Keratinocyte (primary cell): ENCODE data around the gene PTPRT. TPM values are rescaled to one million over a fixed set of nuclear protein-coding genes. Genes with fewer than 3 reads are reported as not detected.

Experiments used
- DNase-seq: peaks from one replicate; pipeline ENCODE4 v3.0.0-alpha.2; 2011; ENCODE audit warnings: low read depth, missing footprints, low spot score
- FAIRE-seq: peaks from 2 replicates; lab custom pipeline; 2011; peaks lifted over from hg19 to GRCh38; lab: Jason Lieb, UNC
- H2AFZ ChIP-seq: 2 replicates; pipeline ENCODE4 v1.6.0; 2012; ENCODE audit warnings: low read length, control low read depth, inconsistent platforms; ENCODE audit not compliant: control insufficient read depth
- H3K27ac ChIP-seq: 2 replicates; pipeline ENCODE4 v1.5.1; 2011; ENCODE audit warnings: low read length; ENCODE audit not compliant: control insufficient read depth, insufficient read depth
- H3K27me3 ChIP-seq: 3 replicates; pipeline ENCODE4 v1.6.0; 2011; ENCODE audit warnings: low read length; ENCODE audit not compliant: control insufficient read depth, insufficient read depth; ENCODE audit errors: extremely low read depth
- H3K36me3 ChIP-seq, 2 experiments: 2 replicates in 1 of 2; 3 replicates in 1 of 2; pipeline ENCODE4 v1.5.1; 2011; ENCODE audit warnings: low read length in 2 of 2, mild to moderate bottlenecking in 1 of 2; ENCODE audit not compliant: control insufficient read depth in 2 of 2, insufficient read depth in 2 of 2; ENCODE audit errors: extremely low read depth in 1 of 2
- H3K4me1 ChIP-seq: 3 replicates; pipeline ENCODE4 v1.5.1; 2011; ENCODE audit warnings: low read length; ENCODE audit not compliant: control insufficient read depth, insufficient read depth; ENCODE audit errors: extremely low read depth
- H3K4me2 ChIP-seq: 3 replicates; pipeline ENCODE4 v1.6.0; 2011; ENCODE audit warnings: low read depth, low read length; ENCODE audit not compliant: control insufficient read depth, insufficient read depth; ENCODE audit errors: extremely low read depth
- H3K4me3 ChIP-seq, 3 experiments: fragments of 200-600 bp in 1 of 3; sonication (generic) in 1 of 3; 2 replicates in 2 of 3; 3 replicates in 1 of 3; pipeline ENCODE4 v1.5.1; 2011 to 2016; ENCODE audit warnings: low read length in 3 of 3, mild to moderate bottlenecking in 3 of 3, control low read depth in 2 of 3, inconsistent platforms in 1 of 3, low read depth in 1 of 3, mixed read lengths in 1 of 3, mixed run types in 1 of 3, moderate library complexity in 1 of 3; ENCODE audit not compliant: control insufficient read depth in 2 of 3, insufficient read depth in 2 of 3; ENCODE audit errors: extremely low read depth in 1 of 3
- H3K79me2 ChIP-seq: 2 replicates; pipeline ENCODE4 v1.6.0; 2012; ENCODE audit warnings: low read length; ENCODE audit not compliant: control insufficient read depth, insufficient read depth
- H3K9ac ChIP-seq: 3 replicates; pipeline ENCODE4 v1.6.0; 2011; ENCODE audit warnings: low read length; ENCODE audit not compliant: control insufficient read depth, insufficient read depth; ENCODE audit errors: extremely low read depth
- H3K9me1 ChIP-seq: 3 replicates; pipeline ENCODE4 v1.6.0; 2011; ENCODE audit warnings: low read length; ENCODE audit not compliant: control insufficient read depth, insufficient read depth; ENCODE audit errors: extremely low read depth
- H3K9me3 ChIP-seq: 2 replicates; pipeline ENCODE4 v1.5.1; 2012; ENCODE audit warnings: low read depth, low read length; ENCODE audit not compliant: control insufficient read depth
- H4K20me1 ChIP-seq: 3 replicates; pipeline ENCODE4 v1.6.0; 2011; ENCODE audit warnings: low read length; ENCODE audit not compliant: control insufficient read depth, insufficient read depth; ENCODE audit errors: extremely low read depth
- CTCF ChIP-seq, 3 experiments: IDR thresholded peaks in 1 of 3; conservative IDR thresholded peaks in 1 of 3; optimal IDR thresholded peaks in 1 of 3; 2 replicates in 2 of 3; 3 replicates in 1 of 3; pipeline versions ENCODE3 to v1.5.1; 2011; ENCODE audit warnings: low read length in 3 of 3, mild to moderate bottlenecking in 3 of 3, moderate library complexity in 2 of 3, control low read depth in 1 of 3, inconsistent platforms in 1 of 3; ENCODE audit not compliant: insufficient read depth in 2 of 3; ENCODE audit errors: extremely low read depth in 1 of 3
- EZH2 ChIP-seq: IDR thresholded peaks from one replicate; pipeline ENCODE4 v1.6.1; 2012; ENCODE audit warnings: inconsistent platforms, mild to moderate bottlenecking, low read length, moderate library complexity
- dilution Hi-C: fragments of 300-500 bp; cut with MboI; formaldehyde crosslinking; loops from one replicate; pipeline ENCODE4 v1.7.0; 2020; ENCODE audit warnings: low sequenced_read_pairs; ENCODE audit not compliant: extremely low pct_ligation_motif_present
- polyA plus RNA-seq, 5 experiments: library from polyadenylated mRNA; depleted of rRNA in 3 of 5; stranded (reverse) in 3 of 5; stranded (forward) in 1 of 5; unstranded in 1 of 5; fragments of >200 nt; gene quantifications; 1 replicate in 1 of 5; 2 replicates in 3 of 5; 3 replicates in 1 of 5; pipeline versions ENCODE4 v1.2.1 to v1.2.3, GENCODE V29; 2011 to 2012; ENCODE audit warnings: missing spikeins in 2 of 5, low read depth in 1 of 5, low replicate concordance in 1 of 5

The PTPRT gene
- polyA plus RNA-seq, 1 donor (not counting 4 experiments of a cell fraction or from before 2014, with no cell fraction given), result not detected

GRCh38 chr20:43160941-43161340 is 28.8 kb downstream of the PTPRT start:
- no peaks in the 10 kb centered on the region for H3K79me2 ChIP-seq
- no peak overlapping the region for H3K4me3 ChIP-seq
- no peaks in the 10 kb centered on the region for H3K9me1 ChIP-seq
- dilution Hi-C loops, result no loop called here
- no peak overlapping the region for H3K27ac ChIP-seq
- H3K9me3 ChIP-seq, result no peaks in the 10 kb centered on the region
- FAIRE-seq (no peak), DNase-seq (no peak)
- no peaks in the 10 kb centered on the region for H4K20me1 ChIP-seq
- no peak overlapping the region for H3K9ac ChIP-seq
- no peaks in the 10 kb centered on the region for H3K27me3 ChIP-seq
- H3K4me1 ChIP-seq, result no peaks in the 10 kb centered on the region
- H3K36me3 ChIP-seq, result no peaks in the 10 kb centered on the region
- TF ChIP-seq EZH2 (no peak), CTCF (optimal IDR thresholded peaks at IDR 0.05 in 1 of 3, IDR thresholded peaks at IDR 0.05 in 1 of 3, conservative IDR thresholded peaks at IDR 0.05 in 1 of 3; ENCODE audit: extremely low read depth in 1 of 3, insufficient read depth in 2 of 3, low read length in 3 of 3) (no peak)
- no peak overlapping the region for H2AFZ ChIP-seq
- no peak overlapping the region for H3K4me2 ChIP-seq

DNA sequence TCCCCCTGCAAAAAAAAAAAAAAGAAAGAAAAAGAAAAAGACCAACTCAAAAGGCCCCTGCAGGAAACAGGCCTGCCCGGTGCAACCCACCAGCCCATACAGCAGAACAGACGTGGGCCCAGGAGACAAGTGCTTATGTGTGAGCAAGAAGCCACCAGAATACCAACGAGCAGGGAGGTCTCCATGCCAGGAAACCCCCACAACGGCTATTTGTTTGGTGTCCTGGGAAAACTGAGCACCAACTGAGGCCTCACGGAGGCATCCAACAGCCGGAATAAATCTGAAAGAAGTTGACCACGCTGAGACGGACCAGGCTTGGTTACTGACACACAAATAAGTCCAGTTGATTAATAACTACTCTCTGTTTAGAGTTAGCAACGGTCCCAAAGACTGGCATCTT is 29.7 kb downstream of the PTPRT start:
- dilution Hi-C loops, result no loop called here

More for the DNA sequence above, 29.7 kb downstream of the PTPRT start:
- no peaks in the 10 kb centered on the region for H3K27me3 ChIP-seq
- H3K4me3 ChIP-seq, result no peak overlapping the region
- H3K36me3 ChIP-seq, result no peaks in the 10 kb centered on the region
- H3K9me1 ChIP-seq, result no peaks in the 10 kb centered on the region
- TF ChIP-seq CTCF (optimal IDR thresholded peaks at IDR 0.05 in 1 of 3, IDR thresholded peaks at IDR 0.05 in 1 of 3, conservative IDR thresholded peaks at IDR 0.05 in 1 of 3; ENCODE audit: extremely low read depth in 1 of 3, insufficient read depth in 2 of 3, low read length in 3 of 3), result no peak
- DNase-seq, result no peak
- H3K4me1 ChIP-seq, result no peaks in the 10 kb centered on the region
- no peaks in the 10 kb centered on the region for H3K79me2 ChIP-seq
- FAIRE-seq, result no peak
- no peak overlapping the region for H3K27ac ChIP-seq
- no peak overlapping the region for H3K9ac ChIP-seq
- no peak overlapping the region for H3K4me2 ChIP-seq
- H3K9me3 ChIP-seq, result no peaks in the 10 kb centered on the region
- no peak overlapping the region for H2AFZ ChIP-seq
- no peaks in the 10 kb centered on the region for H4K20me1 ChIP-seq
